Tibial nerve (tissue), 4 donors: Measurements from ENCODE around the gene COPS8.

ENCODE experiments used
- CTCF ChIP-seq, 5 experiments: fragments of 200-600 bp in 3 of 5; fragments of 450-650 bp in 2 of 5; sonication (generic) in 3 of 5; IDR thresholded peaks; one replicate each; pipeline ENCODE4 v1.5.1; 2016 to 2019; ENCODE audit warnings: antibody characterized with exemption in 5 of 5, mild to moderate bottlenecking in 3 of 5, moderate library complexity in 2 of 5
- EP300 ChIP-seq, 2 donors: sonication (generic); formaldehyde crosslinking; IDR thresholded peaks; one replicate each; pipeline ENCODE4 v1.6.1; 2017; ENCODE audit warnings: antibody characterized with exemption in 2 of 2, mild to moderate bottlenecking in 1 of 2

DNA sequence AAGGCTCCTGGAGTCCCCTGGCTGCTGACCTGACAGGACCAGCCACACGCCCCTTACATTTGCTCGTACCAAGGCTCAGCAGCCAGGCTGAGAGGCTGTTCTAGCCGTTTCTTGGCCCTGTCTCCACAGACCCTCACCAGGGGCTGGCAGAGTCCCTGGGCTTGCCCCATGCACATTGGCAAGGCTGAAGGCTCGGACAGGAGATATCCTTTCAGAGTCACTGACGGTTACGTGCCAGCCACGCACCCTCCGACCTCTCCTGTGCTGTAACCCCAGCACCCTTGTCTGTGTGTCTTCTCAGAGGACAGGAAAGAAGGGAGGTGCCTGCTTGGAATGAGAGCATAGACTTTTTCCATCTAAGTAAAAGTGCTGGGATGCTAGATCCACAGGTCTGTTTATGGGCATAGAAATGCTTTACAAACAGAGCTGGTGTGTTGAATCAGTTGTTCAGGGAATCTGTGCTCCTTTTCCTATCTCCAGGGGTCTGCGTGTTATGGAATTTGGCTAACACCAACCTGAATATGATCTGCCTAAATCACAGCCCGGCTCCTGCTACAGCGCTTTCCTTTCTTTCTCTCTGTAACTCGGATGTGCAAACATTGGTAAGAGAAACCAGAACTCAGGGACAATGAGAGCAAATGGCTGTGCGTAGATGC is 41.0 kb downstream of the COPS8 start:
- TF ChIP-seq CTCF (IDR thresholded peaks at IDR 0.05) (no peak), EP300 (IDR thresholded peaks at IDR 0.05) (no peak)
